Measurements from ENCODE around the gene ACO1. TPM values are rescaled to one million over a fixed set of nuclear protein-coding genes. Genes with fewer than 3 reads are reported as not detected.

ACO1 gene
- total RNA-seq, 1 experiment from 2014 or later, result 29.6 TPM

GRCh38 chr9:32398207-32398606, 13.8 kb downstream of the ACO1 start:
- H3K4me1 Mint-ChIP-seq (ENCODE audit: low read depth, unreplicated experiment), result peaks cover 23% of the 10 kb centered on the region
- no peak for TF ChIP-seq CTCF (IDR thresholded peaks at IDR 0.05; ENCODE audit: unreplicated experiment)
- no peaks in the 10 kb centered on the region for H3K27me3 Mint-ChIP-seq (ENCODE audit: unreplicated experiment)
- no peak for DNase-seq
- H3K36me3 Mint-ChIP-seq (ENCODE audit: insufficient read depth, unreplicated experiment), result peaks cover 6% of the 10 kb centered on the region
- no TSS peak for BruUV-seq (replicated peaks)
- no peak overlapping the region for H3K4me3 Mint-ChIP-seq (ENCODE audit: low read depth, unreplicated experiment)
- no peaks in the 10 kb centered on the region for H3K9me3 Mint-ChIP-seq (ENCODE audit: low read depth, unreplicated experiment)
- intact Hi-C loops (cut with micrococcal nuclease; ENCODE audit: unreplicated experiment), result no loop called here
- CTCF ChIA-PET, result no interaction called here
- no peak overlapping the region for H3K27ac Mint-ChIP-seq (ENCODE audit: unreplicated experiment)

GRCh38 chr9:32399110-32399815, 14.8 kb downstream of the ACO1 start:
- H3K36me3 Mint-ChIP-seq (ENCODE audit: insufficient read depth, unreplicated experiment), result peaks cover 6% of the 10 kb centered on the region
- BruUV-seq (replicated peaks), result no TSS peak
- intact Hi-C loops (cut with micrococcal nuclease; ENCODE audit: unreplicated experiment), result no loop called here
- peaks cover 23% of the 10 kb centered on the region for H3K4me1 Mint-ChIP-seq (ENCODE audit: low read depth, unreplicated experiment)
- no peak for TF ChIP-seq CTCF (IDR thresholded peaks at IDR 0.05; ENCODE audit: unreplicated experiment)
- DNase-seq, result no peak
- H3K4me3 Mint-ChIP-seq (ENCODE audit: low read depth, unreplicated experiment), result no peak overlapping the region
- no peak overlapping the region for H3K27ac Mint-ChIP-seq (ENCODE audit: unreplicated experiment)
- CTCF ChIA-PET, result interaction anchor here (0.6 kb wide), 1 partner anchor 532 kb away, joined by 3 read pairs; no protein-coding TSS in a partner anchor
- H3K9me3 Mint-ChIP-seq (ENCODE audit: low read depth, unreplicated experiment), result no peaks in the 10 kb centered on the region
- H3K27me3 Mint-ChIP-seq (ENCODE audit: unreplicated experiment), result no peaks in the 10 kb centered on the region

- H3K27ac Mint-ChIP-seq (ENCODE audit: unreplicated experiment), result no peak overlapping the region
- TF ChIP-seq CTCF (IDR thresholded peaks at IDR 0.05; ENCODE audit: unreplicated experiment), result no peak
- peaks cover 2% of the 10 kb centered on the region for H3K36me3 Mint-ChIP-seq (ENCODE audit: insufficient read depth, unreplicated experiment)
- intact Hi-C loops (cut with micrococcal nuclease; ENCODE audit: unreplicated experiment), result no loop called here
- H3K27me3 Mint-ChIP-seq (ENCODE audit: unreplicated experiment), result no peaks in the 10 kb centered on the region
- no peaks in the 10 kb centered on the region for H3K9me3 Mint-ChIP-seq (ENCODE audit: low read depth, unreplicated experiment)
- no TSS peak for BruUV-seq (replicated peaks)
- peaks cover 12% of the 10 kb centered on the region for H3K4me1 Mint-ChIP-seq (ENCODE audit: low read depth, unreplicated experiment)
- CTCF ChIA-PET, result no interaction called here
- no peak overlapping the region for H3K4me3 Mint-ChIP-seq (ENCODE audit: low read depth, unreplicated experiment)
- DNase-seq, result no peak
These were observed 17.0 kb downstream of the ACO1 start for GRCh38 chr9:32401488-32401887.

GRCh38 chr9:32403567-32404260, 19.3 kb downstream of the ACO1 start:
- DNase-seq, result no peak
- TF ChIP-seq CTCF (IDR thresholded peaks at IDR 0.05; ENCODE audit: unreplicated experiment), result no peak
- CTCF ChIA-PET, result no interaction called here
- H3K9me3 Mint-ChIP-seq (ENCODE audit: low read depth, unreplicated experiment), result no peaks in the 10 kb centered on the region
- intact Hi-C loops (cut with micrococcal nuclease; ENCODE audit: unreplicated experiment), result no loop called here
- no peaks in the 10 kb centered on the region for H3K27me3 Mint-ChIP-seq (ENCODE audit: unreplicated experiment)
- no peak overlapping the region for H3K4me3 Mint-ChIP-seq (ENCODE audit: low read depth, unreplicated experiment)
- peaks cover 9% of the 10 kb centered on the region for H3K4me1 Mint-ChIP-seq (ENCODE audit: low read depth, unreplicated experiment)
- H3K36me3 Mint-ChIP-seq (ENCODE audit: insufficient read depth, unreplicated experiment), result no peaks in the 10 kb centered on the region
- no peak overlapping the region for H3K27ac Mint-ChIP-seq (ENCODE audit: unreplicated experiment)
- no TSS peak for BruUV-seq (replicated peaks)
